ENCODE results near the gene GPR146.

Gene GPR146

GRCh38 chr7:1074593-1075431, 30.5 kb downstream of the GPR146 start:
- no peak overlapping the region for H3K4me3 ChIP-seq (ENCODE audit: low read depth, low read length)
- no peaks in the 10 kb centered on the region for H3K27me3 ChIP-seq (ENCODE audit: control insufficient read depth, insufficient read depth, low read length)
- H3K9me3 ChIP-seq (ENCODE audit: control insufficient read depth, insufficient read depth, low read depth, low read length): peaks cover 6% of the 10 kb centered on the region
- no peak overlapping the region for H3K9ac ChIP-seq (ENCODE audit: low read length)
- no peaks in the 10 kb centered on the region for H3K4me1 ChIP-seq (ENCODE audit: control insufficient read depth, insufficient read depth, low read length)
- H3K27ac ChIP-seq (ENCODE audit: low read depth, low read length): no peak overlapping the region
- no peaks in the 10 kb centered on the region for H3K36me3 ChIP-seq (ENCODE audit: control insufficient read depth, insufficient read depth, low read length)

DNA sequence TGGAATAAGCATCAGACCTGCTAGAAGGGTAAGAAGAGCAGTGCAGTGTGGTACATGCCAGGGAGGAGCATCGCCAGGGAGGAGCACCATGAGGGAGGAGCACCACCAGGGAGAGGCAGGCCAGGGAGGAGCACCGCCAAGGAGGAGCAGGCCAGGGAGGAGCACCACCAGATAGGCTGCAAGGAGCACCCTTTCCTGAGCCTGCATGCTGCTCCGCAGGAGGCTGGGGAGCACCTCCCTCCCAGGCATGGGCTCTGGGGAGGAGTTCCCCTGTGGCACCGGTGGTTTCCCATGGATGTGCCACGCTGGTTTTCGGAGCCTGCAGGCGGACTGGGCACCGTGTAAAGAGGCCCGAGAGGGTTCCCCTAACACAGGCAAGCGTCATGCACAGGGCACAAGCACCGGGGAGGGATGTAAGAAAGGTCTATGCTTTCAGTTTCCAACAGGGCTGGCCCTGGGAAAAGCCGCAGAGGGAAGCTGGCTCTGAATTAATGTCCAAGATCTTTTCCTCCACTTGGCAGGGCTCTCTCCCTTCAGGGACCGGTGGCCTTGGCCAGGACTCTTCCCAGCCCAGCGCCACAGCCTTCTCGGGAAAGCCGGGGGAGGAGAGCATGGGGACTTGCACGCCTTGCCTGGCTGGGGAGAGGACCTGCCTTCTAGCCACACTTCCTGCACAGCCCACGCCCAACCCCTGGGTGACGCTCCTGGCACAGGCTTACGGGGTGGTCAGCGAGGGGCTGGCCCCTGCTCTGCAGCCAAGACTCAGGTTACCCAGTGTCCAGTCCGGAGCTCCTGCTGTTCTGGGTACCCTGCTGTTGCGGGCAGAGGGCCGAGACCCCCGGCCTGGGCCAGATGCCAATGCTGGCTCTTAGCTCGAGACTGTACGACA, 32.1 kb downstream of the GPR146 start:
- Histone ChIP-seq H3K9me3 (ENCODE audit: control insufficient read depth, insufficient read depth, low read depth, low read length) (no peaks in the 10 kb centered on the region), H3K36me3 (ENCODE audit: control insufficient read depth, insufficient read depth, low read length) (no peaks in the 10 kb centered on the region), H3K9ac (ENCODE audit: low read length) (no peak overlapping the region), H3K27ac (ENCODE audit: low read depth, low read length) (no peak overlapping the region), H3K27me3 (ENCODE audit: control insufficient read depth, insufficient read depth, low read length) (no peaks in the 10 kb centered on the region), H3K4me1 (ENCODE audit: control insufficient read depth, insufficient read depth, low read length) (no peaks in the 10 kb centered on the region; the same call in 1 of the 2 replicates), H3K4me3 (ENCODE audit: low read depth, low read length) (no peak overlapping the region)

GRCh38 chr7:1078519-1078918, 34.2 kb downstream of the GPR146 start:
- H3K9ac ChIP-seq (ENCODE audit: low read length): no peak overlapping the region
- no peaks in the 10 kb centered on the region for H3K9me3 ChIP-seq (ENCODE audit: control insufficient read depth, insufficient read depth, low read depth, low read length)
- no peaks in the 10 kb centered on the region for H3K27me3 ChIP-seq (ENCODE audit: control insufficient read depth, insufficient read depth, low read length)
- no peak overlapping the region for H3K27ac ChIP-seq (ENCODE audit: low read depth, low read length)
- H3K4me1 ChIP-seq (ENCODE audit: control insufficient read depth, insufficient read depth, low read length): no peaks in the 10 kb centered on the region; the same call in 1 of the 2 replicates
- no peak overlapping the region for H3K4me3 ChIP-seq (ENCODE audit: low read depth, low read length)
- H3K36me3 ChIP-seq (ENCODE audit: control insufficient read depth, insufficient read depth, low read length): 0 out of 2 replicates have a peak, but pooled peaks cover under 1% of the 10 kb centered on the region

- Histone ChIP-seq H3K27me3 (ENCODE audit: control insufficient read depth, insufficient read depth, low read length) (no peaks in the 10 kb centered on the region), H3K27ac (ENCODE audit: low read depth, low read length) (no peak overlapping the region), H3K4me1 (ENCODE audit: control insufficient read depth, insufficient read depth, low read length) (no peaks in the 10 kb centered on the region; the same call in 1 of the 2 replicates), H3K9ac (ENCODE audit: low read length) (no peak overlapping the region), H3K4me3 (ENCODE audit: low read depth, low read length) (no peak overlapping the region), H3K36me3 (ENCODE audit: control insufficient read depth, insufficient read depth, low read length) (0 out of 2 replicates have a peak, but pooled peaks cover 4% of the 10 kb centered on the region), H3K9me3 (ENCODE audit: control insufficient read depth, insufficient read depth, low read depth, low read length) (no peaks in the 10 kb centered on the region)
These were observed 34.6 kb downstream of the GPR146 start for GRCh38 chr7:1078985-1079384.

DNA sequence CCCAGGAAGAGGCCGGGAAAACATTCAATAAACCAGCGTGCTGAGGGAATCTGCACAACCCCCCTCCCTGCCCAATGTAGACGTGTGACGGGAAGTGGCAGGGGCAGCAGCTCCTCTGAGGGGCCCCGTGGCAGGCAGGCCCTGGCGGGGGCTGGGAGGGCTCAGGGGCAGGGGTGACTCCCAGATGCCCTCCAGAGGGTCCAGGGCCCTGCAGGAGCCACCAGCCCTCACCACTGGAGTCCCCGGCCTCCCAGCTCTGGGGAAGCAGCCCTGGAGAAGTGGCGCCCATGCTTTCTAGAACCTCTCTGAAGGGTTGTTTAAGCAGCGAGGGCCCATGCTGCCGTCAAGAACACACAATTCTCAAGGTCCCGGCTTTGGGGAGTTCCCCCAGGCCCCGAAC, 35.2 kb downstream of the GPR146 start:
- 0 out of 2 replicates have a peak, but pooled peaks cover 4% of the 10 kb centered on the region for H3K36me3 ChIP-seq (ENCODE audit: control insufficient read depth, insufficient read depth, low read length)
- no peak overlapping the region; the same call in 1 of the 2 replicates for H3K27ac ChIP-seq (ENCODE audit: low read depth, low read length)
- no peak overlapping the region for H3K4me3 ChIP-seq (ENCODE audit: low read depth, low read length)
- H3K9ac ChIP-seq (ENCODE audit: low read length): no peak overlapping the region
- no peaks in the 10 kb centered on the region; the same call in 1 of the 2 replicates for H3K4me1 ChIP-seq (ENCODE audit: control insufficient read depth, insufficient read depth, low read length)
- no peaks in the 10 kb centered on the region for H3K27me3 ChIP-seq (ENCODE audit: control insufficient read depth, insufficient read depth, low read length)
- no peaks in the 10 kb centered on the region for H3K9me3 ChIP-seq (ENCODE audit: control insufficient read depth, insufficient read depth, low read depth, low read length)

GRCh38 chr7:1080252-1080920, 36.0 kb downstream of the GPR146 start:
- Histone ChIP-seq H3K9me3 (ENCODE audit: control insufficient read depth, insufficient read depth, low read depth, low read length) (no peaks in the 10 kb centered on the region), H3K27me3 (ENCODE audit: control insufficient read depth, insufficient read depth, low read length) (no peaks in the 10 kb centered on the region), H3K4me3 (ENCODE audit: low read depth, low read length) (no peak overlapping the region), H3K36me3 (ENCODE audit: control insufficient read depth, insufficient read depth, low read length) (0 out of 2 replicates have a peak, but pooled peaks cover 4% of the 10 kb centered on the region), H3K9ac (ENCODE audit: low read length) (no peak overlapping the region), H3K27ac (ENCODE audit: low read depth, low read length) (no peak overlapping the region), H3K4me1 (ENCODE audit: control insufficient read depth, insufficient read depth, low read length) (no peaks in the 10 kb centered on the region; the same call in 1 of the 2 replicates)

DNA sequence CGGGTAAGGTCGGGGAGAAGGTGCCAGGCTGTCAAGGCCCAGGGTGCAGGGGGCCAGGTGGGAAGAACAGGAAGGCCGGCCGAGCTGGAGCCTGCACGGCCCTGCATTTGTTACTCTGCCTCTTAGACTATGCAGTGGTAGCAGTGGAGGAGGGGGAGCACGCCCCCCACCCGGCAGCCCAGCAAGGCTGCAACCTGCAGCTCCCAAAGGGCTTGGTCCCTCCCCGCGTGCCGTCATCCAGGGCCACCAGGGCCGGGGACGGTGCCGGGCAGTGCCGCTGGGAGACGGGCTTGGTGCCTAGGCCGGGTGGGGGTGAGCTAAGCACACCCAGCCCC, 36.5 kb downstream of the GPR146 start:
- Histone ChIP-seq H3K27me3 (ENCODE audit: control insufficient read depth, insufficient read depth, low read length) (no peaks in the 10 kb centered on the region), H3K4me3 (ENCODE audit: low read depth, low read length) (no peak overlapping the region), H3K36me3 (ENCODE audit: control insufficient read depth, insufficient read depth, low read length) (0 out of 2 replicates have a peak, but pooled peaks cover 4% of the 10 kb centered on the region), H3K9ac (ENCODE audit: low read length) (no peak overlapping the region), H3K27ac (ENCODE audit: low read depth, low read length) (no peak overlapping the region), H3K4me1 (ENCODE audit: control insufficient read depth, insufficient read depth, low read length) (no peaks in the 10 kb centered on the region; the same call in 1 of the 2 replicates), H3K9me3 (ENCODE audit: control insufficient read depth, insufficient read depth, low read depth, low read length) (no peaks in the 10 kb centered on the region)

- Histone ChIP-seq H3K9ac (ENCODE audit: low read length) (no peak overlapping the region), H3K4me1 (ENCODE audit: control insufficient read depth, insufficient read depth, low read length) (no peaks in the 10 kb centered on the region; the same call in 1 of the 2 replicates), H3K9me3 (ENCODE audit: control insufficient read depth, insufficient read depth, low read depth, low read length) (no peaks in the 10 kb centered on the region), H3K27ac (ENCODE audit: low read depth, low read length) (no peak overlapping the region), H3K36me3 (ENCODE audit: control insufficient read depth, insufficient read depth, low read length) (0 out of 2 replicates have a peak, but pooled peaks cover 4% of the 10 kb centered on the region), H3K4me3 (ENCODE audit: low read depth, low read length) (no peak overlapping the region), H3K27me3 (ENCODE audit: control insufficient read depth, insufficient read depth, low read length) (no peaks in the 10 kb centered on the region)
These were observed 37.0 kb downstream of the GPR146 start for GRCh38 chr7:1081336-1081735.

DNA sequence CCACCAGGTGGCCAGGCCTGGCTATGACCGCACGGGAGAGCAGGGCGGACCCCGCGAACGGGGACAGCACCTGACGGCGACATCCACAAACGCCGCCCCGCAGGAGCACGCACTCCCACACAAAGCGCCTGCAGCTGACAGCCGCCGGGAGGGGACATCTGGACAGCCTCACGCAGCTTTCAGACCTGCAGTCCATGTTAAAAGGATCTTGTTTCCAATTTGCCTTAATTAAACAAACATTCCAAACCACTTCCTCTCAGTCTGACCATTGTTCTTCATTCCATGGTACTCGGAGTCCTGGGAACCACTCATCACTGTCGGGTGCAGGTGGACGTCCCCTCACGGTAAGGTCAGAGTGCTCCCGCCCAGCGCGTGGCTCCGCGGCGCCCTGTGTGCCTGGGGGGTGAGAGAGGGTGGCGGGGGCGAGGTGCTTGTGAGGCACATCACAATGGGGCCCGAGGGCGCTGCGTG, 37.6 kb downstream of the GPR146 start:
- no peaks in the 10 kb centered on the region for H3K9me3 ChIP-seq (ENCODE audit: control insufficient read depth, insufficient read depth, low read depth, low read length)
- no peak overlapping the region for H3K9ac ChIP-seq (ENCODE audit: low read length)
- peaks cover 3% of the 10 kb centered on the region for H3K4me1 ChIP-seq (ENCODE audit: control insufficient read depth, insufficient read depth, low read length)
- H3K36me3 ChIP-seq (ENCODE audit: control insufficient read depth, insufficient read depth, low read length): 0 out of 2 replicates have a peak, but pooled peaks cover 4% of the 10 kb centered on the region
- H3K27me3 ChIP-seq (ENCODE audit: control insufficient read depth, insufficient read depth, low read length): no peaks in the 10 kb centered on the region
- no peak overlapping the region for H3K4me3 ChIP-seq (ENCODE audit: low read depth, low read length)
- H3K27ac ChIP-seq (ENCODE audit: low read depth, low read length): no peak overlapping the region

DNA sequence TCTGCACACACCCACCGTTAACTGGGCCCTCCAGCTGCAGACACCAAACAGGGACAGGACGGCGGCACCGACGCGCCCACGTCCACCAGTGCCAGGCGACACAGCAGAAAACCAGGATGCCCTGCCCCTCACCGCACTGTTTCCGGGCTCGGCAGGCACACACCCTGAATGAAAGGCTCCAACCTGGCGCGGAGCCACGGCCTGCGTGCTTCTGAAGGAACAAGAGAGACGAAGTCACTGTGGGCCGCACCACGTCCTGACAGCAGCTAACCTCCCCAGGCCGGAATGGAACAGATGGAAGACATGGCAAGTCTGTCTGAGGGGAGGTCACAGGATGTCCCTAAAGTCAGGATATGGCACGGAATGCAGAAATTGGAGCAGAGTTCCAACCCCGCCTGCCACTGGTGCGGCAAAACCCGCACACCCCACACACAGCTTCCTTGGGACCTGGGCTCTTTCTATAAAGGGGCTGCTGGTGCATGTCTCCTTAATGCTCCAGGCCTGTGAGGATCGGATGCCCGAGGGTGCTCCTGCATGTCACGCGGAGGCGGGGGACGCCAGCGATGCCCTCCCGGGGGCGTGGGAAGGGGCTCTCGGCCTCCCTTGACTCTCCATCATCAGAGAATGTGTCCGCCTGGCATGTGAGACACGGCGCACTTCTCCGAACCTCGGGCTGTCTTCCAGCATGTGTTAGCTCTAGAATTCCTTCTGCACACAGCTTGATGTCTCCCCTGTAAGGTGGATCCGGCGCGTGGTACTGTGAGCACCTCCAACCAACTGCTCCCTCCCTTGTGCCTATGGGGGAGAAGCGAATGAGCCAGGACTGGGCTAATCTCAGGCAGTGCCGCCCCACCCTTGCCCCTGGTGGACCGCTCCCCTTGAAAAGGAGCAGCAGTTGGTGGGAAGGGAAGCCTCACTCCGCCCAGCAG, 39.6 kb downstream of the GPR146 start:
- H3K27ac ChIP-seq (ENCODE audit: low read depth, low read length): no peak overlapping the region
- H3K4me3 ChIP-seq (ENCODE audit: low read depth, low read length): no peak overlapping the region
- 0 out of 2 replicates have a peak, but pooled peaks cover 4% of the 10 kb centered on the region for H3K36me3 ChIP-seq (ENCODE audit: control insufficient read depth, insufficient read depth, low read length)
- no peak overlapping the region for H3K9ac ChIP-seq (ENCODE audit: low read length)
- H3K4me1 ChIP-seq (ENCODE audit: control insufficient read depth, insufficient read depth, low read length): peaks cover 23% of the 10 kb centered on the region
- no peaks in the 10 kb centered on the region for H3K27me3 ChIP-seq (ENCODE audit: control insufficient read depth, insufficient read depth, low read length)
- no peaks in the 10 kb centered on the region for H3K9me3 ChIP-seq (ENCODE audit: control insufficient read depth, insufficient read depth, low read depth, low read length)
